SK-N-SH treated with all-trans-retinoic acid at 6 μM for 48 hours (cell line): ENCODE data around the gene FAM200A.

ENCODE experiments used
- ATAC-seq: fragments of 200-7000 bp; cut with Tn5 transposase; 3 replicates; pipeline ENCODE4 v1.9.1; 2020; ENCODE audit warnings: mild to moderate bottlenecking, moderate library complexity
- ARNTL ChIP-seq: fragments of 450-650 bp; formaldehyde crosslinking; IDR thresholded peaks from 2 replicates; pipeline ENCODE4 v1.5.0; 2020; ENCODE audit warnings: low read depth, mild to moderate bottlenecking, moderate library complexity, borderline replicate concordance
- CSDC2 ChIP-seq: fragments of 250-450 bp; sonication (Bioruptor Pico); IDR thresholded peaks from 2 replicates; pipeline ENCODE4 v1.5.0; 2020; ENCODE audit warnings: mild to moderate bottlenecking, moderate library complexity
- CSRNP3 ChIP-seq: fragments of 250-450 bp; sonication (Bioruptor Pico); IDR thresholded peaks from 2 replicates; pipeline ENCODE4 v1.5.1; 2021; ENCODE audit warnings: mild to moderate bottlenecking, moderate library complexity
- ESRRG ChIP-seq: fragments of 250-450 bp; sonication (Bioruptor Pico); IDR thresholded peaks from 2 replicates; pipeline ENCODE4 v1.6.1; 2021; ENCODE audit warnings: mild to moderate bottlenecking
- GLIS3 ChIP-seq: fragments of 250-450 bp; sonication (Bioruptor Pico); IDR thresholded peaks from 2 replicates; pipeline ENCODE4 v1.5.0; 2020; ENCODE audit warnings: mild to moderate bottlenecking, moderate library complexity
- ISL1 ChIP-seq: fragments of 250-450 bp; sonication (Bioruptor Pico); IDR thresholded peaks from 2 replicates; pipeline ENCODE4 v2.1.2; 2022; ENCODE audit warnings: mild to moderate bottlenecking, moderate library complexity
- OSR1 ChIP-seq: fragments of 250-450 bp; sonication (Bioruptor Pico); IDR thresholded peaks from 2 replicates; pipeline ENCODE4 v1.8.0; 2022; ENCODE audit warnings: moderate library complexity, mild to moderate bottlenecking, inconsistent platforms
- PATZ1 ChIP-seq: fragments of 250-450 bp; sonication (Bioruptor Pico); IDR thresholded peaks from 2 replicates; pipeline ENCODE4 v1.8.0; 2020; ENCODE audit warnings: mild to moderate bottlenecking, moderate library complexity, borderline replicate concordance
- POU6F1 ChIP-seq: fragments of 250-450 bp; sonication (Bioruptor Pico); IDR thresholded peaks from 2 replicates; pipeline ENCODE4 v1.8.0; 2021; ENCODE audit warnings: low read depth, mild to moderate bottlenecking, moderate library complexity, borderline replicate concordance
- PPARA ChIP-seq: fragments of 250-450 bp; sonication (Bioruptor Pico); IDR thresholded peaks from 2 replicates; pipeline ENCODE4 v1.5.0; 2020; ENCODE audit warnings: mild to moderate bottlenecking, borderline replicate concordance
- RARB ChIP-seq: fragments of 250-450 bp; sonication (Bioruptor Pico); IDR thresholded peaks from 2 replicates; pipeline ENCODE4 v1.8.0; 2021; ENCODE audit warnings: mild to moderate bottlenecking, moderate library complexity
- SNAI2 ChIP-seq: fragments of 250-450 bp; sonication (Bioruptor Pico); IDR thresholded peaks from 2 replicates; pipeline ENCODE4 v1.5.0; 2020; ENCODE audit warnings: mild to moderate bottlenecking, moderate library complexity
- TCF4 ChIP-seq: fragments of 250-450 bp; sonication (Bioruptor Pico); IDR thresholded peaks from 2 replicates; pipeline ENCODE4 v1.8.0; 2021; ENCODE audit warnings: mild to moderate bottlenecking, moderate library complexity, borderline replicate concordance
- TSHZ2 ChIP-seq: fragments of 250-450 bp; sonication (Bioruptor Pico); IDR thresholded peaks from 2 replicates; pipeline ENCODE4 v1.5.0; 2020; ENCODE audit warnings: mild to moderate bottlenecking, moderate library complexity
- ZC3H10 ChIP-seq: fragments of 250-450 bp; sonication (Bioruptor Pico); IDR thresholded peaks from 2 replicates; pipeline ENCODE4 v1.5.1; 2021; ENCODE audit warnings: mild to moderate bottlenecking, moderate library complexity
- ZFP3 ChIP-seq: fragments of 250-450 bp; sonication (Bioruptor Pico); IDR thresholded peaks from 2 replicates; pipeline ENCODE4 v1.5.0; 2020; ENCODE audit warnings: mild to moderate bottlenecking, moderate library complexity
- ZFP30 ChIP-seq: fragments of 450-650 bp; formaldehyde crosslinking; IDR thresholded peaks from 2 replicates; pipeline ENCODE4 v1.5.0; 2022; ENCODE audit warnings: mild to moderate bottlenecking, moderate library complexity
- ZNF565 ChIP-seq: fragments of 450-650 bp; formaldehyde crosslinking; conservative IDR thresholded peaks from 2 replicates; pipeline ENCODE4 v1.5.0; 2020; ENCODE audit warnings: low read depth, mild to moderate bottlenecking, moderate library complexity
- ZNF70 ChIP-seq: fragments of 450-650 bp; formaldehyde crosslinking; IDR thresholded peaks from 2 replicates; pipeline ENCODE4 v1.5.0; 2020; ENCODE audit warnings: mild to moderate bottlenecking, moderate library complexity
- ZNF8 ChIP-seq: fragments of 450-650 bp; formaldehyde crosslinking; IDR thresholded peaks from 2 replicates; pipeline ENCODE4 v1.5.0; 2020; ENCODE audit warnings: mild to moderate bottlenecking, moderate library complexity

Gene FAM200A

GRCh38 chr7:99562114-99562784 is 10.3 kb upstream of the FAM200A start:
- no peak for TF ChIP-seq ZFP30 (CRISPR knock-in tag)
- TF ChIP-seq PATZ1 (CRISPR knock-in tag), result 0 out of 2 replicates have a peak, but pooled peaks have one; percentile 5
- no peak for ATAC-seq

- ATAC-seq, result no peak
- TF ChIP-seq ISL1 (CRISPR knock-in tag), result no peak
- no peak for TF ChIP-seq ZFP3 (CRISPR knock-in tag)
- no peak for TF ChIP-seq TCF4 (CRISPR knock-in tag)
- TF ChIP-seq POU6F1 (CRISPR knock-in tag), result no peak
- no peak for TF ChIP-seq ZNF70 (CRISPR knock-in tag)
- no peak for TF ChIP-seq CSRNP3 (CRISPR knock-in tag)
- TF ChIP-seq ESRRG (CRISPR knock-in tag), result no peak
- TF ChIP-seq ZFP30 (CRISPR knock-in tag), result no peak
- no peak for TF ChIP-seq CSDC2
- TF ChIP-seq RARB, result no peak
- TF ChIP-seq SNAI2, result no peak
- no peak for TF ChIP-seq ZNF8
- no peak for TF ChIP-seq ARNTL (CRISPR knock-in tag)
- no peak for TF ChIP-seq ZNF565
- TF ChIP-seq OSR1, result no peak
These were observed 9.8 kb upstream of the FAM200A start for GRCh38 chr7:99561737-99562051.

GRCh38 chr7:99560834-99561736 is 9.2 kb upstream of the FAM200A start:
- TF ChIP-seq ZNF8 (no peak), TSHZ2 (CRISPR knock-in tag) (no peak), RARB (no peak), PPARA (CRISPR knock-in tag) (no peak), ZNF565 (no peak), PATZ1 (CRISPR knock-in tag) (no peak), POU6F1 (CRISPR knock-in tag) (no peak), SNAI2 (no peak), ZFP30 (CRISPR knock-in tag) (no peak), ESRRG (CRISPR knock-in tag) (no peak), ZC3H10 (CRISPR knock-in tag) (no peak), GLIS3 (CRISPR knock-in tag) (no peak), CSRNP3 (CRISPR knock-in tag) (no peak), CSDC2 (no peak), ISL1 (CRISPR knock-in tag) (no peak), ARNTL (CRISPR knock-in tag) (no peak)
- ATAC-seq, result no peak
